Right lobe of liver (tissue), 6 donors: Measurements from ENCODE around the gene EVL. TPM values are rescaled to one million over a fixed set of nuclear protein-coding genes. Genes with fewer than 3 reads are reported as not detected.

Experiments used
- ATAC-seq, 4 donors: fragments of 200-7000 bp; cut with Tn5 transposase; one replicate each; pipeline ENCODE4 v1.9.1; 2020; ENCODE audit warnings: mild to moderate bottlenecking in 4 of 4, moderate library complexity in 4 of 4
- DNase-seq, 3 donors: peaks; one replicate each; pipeline ENCODE4 v3.0.0-alpha.2; 2020
- H3K27ac ChIP-seq, 3 donors: fragments of 200-600 bp; one replicate each; pipeline ENCODE4 v1.8.0; 2022
- H3K27me3 ChIP-seq, 2 donors: fragments of 200-600 bp; one replicate each; pipeline ENCODE4 v1.8.0; 2022
- H3K36me3 ChIP-seq, 4 donors: fragments of 200-600 bp; sonication (generic) in 1 of 4; one replicate each; pipeline versions ENCODE4 v1.5.1 to v1.8.0; 2017 to 2022; ENCODE audit warnings: control low read depth in 1 of 4
- H3K4me1 ChIP-seq, 4 donors: fragments of 200-600 bp; sonication (generic) in 1 of 4; one replicate each; pipeline versions ENCODE4 v1.5.1 to v1.8.0; 2017 to 2022; ENCODE audit warnings: control low read depth in 1 of 4
- H3K4me3 ChIP-seq, 3 donors: fragments of 200-600 bp; one replicate each; pipeline ENCODE4 v1.8.0; 2022
- H3K9me3 ChIP-seq, 4 donors: fragments of 200-600 bp; sonication (generic) in 1 of 4; one replicate each; pipeline versions ENCODE4 v1.5.1 to v1.8.0; 2017 to 2022; ENCODE audit warnings: control low read depth in 1 of 4
- CTCF ChIP-seq, 4 donors: fragments of 200-600 bp in 3 of 4; fragments of 450-650 bp in 1 of 4; IDR thresholded peaks; one replicate each; pipeline versions ENCODE4 v1.5.1 to v1.8.0; 2016 to 2022; ENCODE audit warnings: antibody characterized with exemption in 4 of 4, mild to moderate bottlenecking in 2 of 4
- POLR2A ChIP-seq: fragments of 450-650 bp; IDR thresholded peaks from one replicate; pipeline ENCODE4 v1.6.1; 2017; ENCODE audit warnings: antibody characterized with exemption, mild to moderate bottlenecking
- WGBS: methylation state at CpG from one replicate; pipeline ENCODE4 v1.1.6; 2018; ENCODE audit warnings: low coverage, low lambda C conversion rate; ENCODE audit not compliant: insufficient coverage; ENCODE audit errors: missing lambda C conversion rate; 5-methylcytosine and 5-hydroxymethylcytosine counted together
- intact Hi-C, 2 donors: fragments of 100-400 bp; cut with DNase I; formaldehyde crosslinking; loops; one replicate each; pipeline versions ENCODE4 v1.11.2 to v1.14.1; 2022
- total RNA-seq, 6 experiments: library from RNA; depleted of rRNA in 2 of 6; stranded (reverse); fragments of >200 nt in 2 of 6; fragmentation: NEBNext Ultra II Directional in 3 of 6; extraction: Animal tissue kit (Norgen Biotek cat#: 25700) in 3 of 6; gene quantifications; one replicate each; pipeline versions ENCODE4 v1.1.0 to v1.2.4, GENCODE V29; 2016 to 2023
- donor health status: DM: no; HTN: yes; CAD: no.
- donor health status: DM: no; HTN: no; CAD: no.
- donor health status: DM: no; HTN: no; CAD: no.
- donor health status: DM: no; HTN: yes; CAD: no.
- donor health status: DM: no; HTN: yes; CAD: no.

The EVL gene
- total RNA-seq, 6 experiments from 2014 or later, result 23.6 to 162 (median 68.4) TPM

DNA sequence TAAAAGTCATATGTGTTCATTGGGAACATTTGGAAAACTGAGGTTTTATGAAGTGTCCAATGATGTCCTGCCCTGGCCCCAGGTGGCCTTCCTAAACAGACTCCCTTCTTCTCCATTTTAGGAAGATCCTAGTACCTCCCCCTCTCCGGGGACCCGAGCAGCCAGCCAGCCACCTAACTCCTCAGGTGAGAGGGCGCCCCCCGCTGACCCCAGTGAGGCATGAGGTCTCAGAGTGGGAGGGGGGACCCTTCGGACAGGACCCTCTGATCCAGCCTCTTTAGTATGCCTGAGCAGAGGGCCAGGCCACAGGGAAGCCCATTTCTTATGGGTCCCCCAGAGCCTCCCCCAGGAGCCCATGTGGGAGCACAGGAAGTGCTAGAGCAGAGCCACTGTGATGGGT, 70.6 kb downstream of the EVL start:
- DNase-seq (no peak), ATAC-seq (no peak)
- Histone ChIP-seq H3K36me3 (peaks cover 2 to 41% (median 17%) of the 10 kb centered on the region in 4 donors), H3K27me3 (no peaks in the 10 kb centered on the region), H3K4me3 (no peak overlapping the region), H3K4me1 (no peaks in the 10 kb centered on the region), H3K9me3 (no peaks in the 10 kb centered on the region), H3K27ac (no peak overlapping the region)
- TF ChIP-seq CTCF (IDR thresholded peaks at IDR 0.05) (no peak), POLR2A (no peak)
- intact Hi-C loops, result no loop called here
- 100% methylated on average over 1 of the region's 5 CpGs for WGBS

DNA sequence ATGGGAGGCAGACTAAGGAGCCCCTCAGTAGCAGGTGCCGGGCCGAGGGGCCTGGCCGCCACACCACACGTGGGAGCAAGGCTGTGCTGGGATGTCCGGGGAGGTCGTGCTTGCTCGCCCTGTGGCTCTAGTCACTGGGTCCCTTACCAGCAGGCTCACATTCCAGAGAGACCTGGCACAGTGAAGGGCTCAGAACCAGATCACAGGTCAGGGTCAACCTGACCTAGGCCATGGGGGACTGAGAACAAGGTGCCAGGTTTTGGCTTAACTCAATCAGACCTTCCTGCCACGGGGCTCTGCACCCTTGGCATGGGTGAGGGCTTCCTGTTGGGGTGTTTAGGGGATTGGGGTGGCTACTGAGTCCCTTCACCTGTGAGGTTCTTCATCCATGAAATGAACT, 72.0 kb downstream of the EVL start:
- peak in 1 of 4 donors; percentile 10 for ATAC-seq
- 44% methylated on average over 1 of the region's 8 CpGs for WGBS
- no peak overlapping the region for H3K4me3 ChIP-seq
- no peaks in the 10 kb centered on the region for H3K4me1 ChIP-seq
- no peaks in the 10 kb centered on the region for H3K27me3 ChIP-seq
- H3K9me3 ChIP-seq, result no peaks in the 10 kb centered on the region
- TF ChIP-seq CTCF (IDR thresholded peaks at IDR 0.05), result no peak
- TF ChIP-seq POLR2A, result no peak
- H3K27ac ChIP-seq, result no peak overlapping the region
- DNase-seq, result no peak
- intact Hi-C loops, result no loop called here
- peaks cover 2 to 33% (median 16%) of the 10 kb centered on the region in 4 donors for H3K36me3 ChIP-seq

GRCh38 chr14:100138082-100138787, 73.0 kb downstream of the EVL start:
- 14% methylated on average over 1 of the region's 8 CpGs for WGBS
- Histone ChIP-seq H3K4me3 (no peak overlapping the region), H3K36me3 (peaks cover 0 to 22% (median 10%) of the 10 kb centered on the region in 4 donors), H3K4me1 (peaks cover 0 to 3% (median 0%) of the 10 kb centered on the region in 4 donors), H3K9me3 (no peaks in the 10 kb centered on the region), H3K27ac (no peak overlapping the region), H3K27me3 (no peaks in the 10 kb centered on the region)
- ATAC-seq (peak in 1 of 4 donors; percentile 22), DNase-seq (no peak)
- intact Hi-C loops, result no loop called here
- TF ChIP-seq POLR2A (no peak), CTCF (IDR thresholded peaks at IDR 0.05) (no peak)

DNA sequence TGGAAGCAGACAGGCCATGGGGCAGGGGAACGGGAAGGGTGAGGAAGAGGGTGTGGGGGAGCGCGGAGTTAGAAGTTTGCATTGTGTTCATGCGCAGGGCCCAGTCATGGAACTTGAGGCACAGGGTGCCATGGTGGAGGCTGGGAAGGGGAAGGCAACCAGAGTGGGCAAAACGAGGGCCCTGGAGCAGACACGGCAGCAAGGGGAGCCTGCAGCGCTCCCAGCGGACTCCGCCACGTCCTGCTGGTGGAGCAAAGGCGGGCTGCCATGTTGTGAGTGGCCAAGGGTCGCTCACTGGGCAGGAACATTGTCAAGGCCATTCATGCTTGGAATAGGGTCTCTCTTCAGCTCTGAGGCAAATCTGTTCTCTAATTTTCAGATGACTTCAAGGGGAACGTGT, 73.7 kb downstream of the EVL start:
- intact Hi-C loops, result no loop called here
- 100% methylated on average over 4 of the region's 13 CpGs for WGBS
- no peaks in the 10 kb centered on the region for H3K27me3 ChIP-seq
- no peak overlapping the region for H3K27ac ChIP-seq
- no peak for DNase-seq
- ATAC-seq, result no peak
- H3K4me3 ChIP-seq, result no peak overlapping the region
- H3K4me1 ChIP-seq, result peaks cover 0 to 3% (median 0%) of the 10 kb centered on the region in 4 donors
- peaks cover 0 to 17% (median 7%) of the 10 kb centered on the region in 4 donors for H3K36me3 ChIP-seq
- H3K9me3 ChIP-seq, result no peaks in the 10 kb centered on the region
- TF ChIP-seq POLR2A, result no peak
- TF ChIP-seq CTCF (IDR thresholded peaks at IDR 0.05), result no peak
